H9 (cell line): ENCODE measurements around the gene ERC2. TPM values are rescaled to one million over a fixed set of nuclear protein-coding genes. Genes with fewer than 3 reads are reported as not detected.

Source experiments
- DNase-seq: peaks from one replicate; pipeline ENCODE4 v3.0.0-alpha.2; 2017
- H2AFZ ChIP-seq: one replicate; pipeline ENCODE4 v1.6.1; 2013; ENCODE audit warnings: mild to moderate bottlenecking, low read length, control low read depth, moderate library complexity
- H2AK5ac ChIP-seq: 2 replicates; pipeline ENCODE4 v1.6.1; 2013; ENCODE audit warnings: low read length, control low read depth, mixed read lengths; ENCODE audit not compliant: insufficient read length
- H2BK120ac ChIP-seq: one replicate; pipeline ENCODE4 v1.6.1; 2013; ENCODE audit warnings: low read depth, mild to moderate bottlenecking, low read length, control low read depth, inconsistent platforms; ENCODE audit not compliant: poor library complexity, severe bottlenecking
- H2BK12ac ChIP-seq: 2 replicates; pipeline ENCODE4 v1.6.1; 2013; ENCODE audit warnings: low read length, control low read depth, mixed read lengths, low read depth; ENCODE audit not compliant: insufficient read length
- H2BK15ac ChIP-seq: 2 replicates; pipeline ENCODE4 v1.6.1; 2013; ENCODE audit warnings: low read depth, low read length, control low read depth
- H2BK20ac ChIP-seq: one replicate; pipeline ENCODE4 v1.6.1; 2013; ENCODE audit warnings: low read depth, mild to moderate bottlenecking, low read length, control low read depth, inconsistent platforms; ENCODE audit not compliant: poor library complexity, severe bottlenecking
- H2BK5ac ChIP-seq: 2 replicates; pipeline ENCODE4 v1.6.1; 2013; ENCODE audit warnings: low read length, control low read depth, mixed read lengths; ENCODE audit not compliant: insufficient read length
- H3K14ac ChIP-seq: 2 replicates; pipeline ENCODE4 v1.6.1; 2013; ENCODE audit warnings: low read length, control low read depth; ENCODE audit not compliant: insufficient read depth
- H3K18ac ChIP-seq: 2 replicates; pipeline ENCODE4 v1.6.1; 2013; ENCODE audit warnings: low read depth, mild to moderate bottlenecking, mixed read lengths, low read length, control low read depth; ENCODE audit not compliant: insufficient read length
- H3K23ac ChIP-seq: 2 replicates; pipeline ENCODE4 v1.6.1; 2013; ENCODE audit warnings: low read length, control low read depth, mixed read lengths, low read depth; ENCODE audit not compliant: insufficient read length
- H3K23me2 ChIP-seq: 2 replicates; pipeline ENCODE4 v1.6.1; 2013; ENCODE audit warnings: low read depth, mild to moderate bottlenecking, mixed read lengths, low read length, control low read depth; ENCODE audit not compliant: insufficient read length, poor library complexity, severe bottlenecking
- H3K27ac ChIP-seq: 2 replicates; pipeline ENCODE4 v1.5.1; 2013; ENCODE audit warnings: low read length, control low read depth, mixed read lengths, low read depth; ENCODE audit not compliant: insufficient read length
- H3K27me3 ChIP-seq: 2 replicates; pipeline ENCODE4 v1.6.1; 2013; ENCODE audit warnings: low read length, control low read depth, inconsistent platforms; ENCODE audit not compliant: insufficient read depth
- H3K4ac ChIP-seq: 2 replicates; pipeline ENCODE4 v1.6.1; 2013; ENCODE audit warnings: low read depth, mild to moderate bottlenecking, control low read depth, inconsistent platforms, low read length, moderate library complexity
- H3K4me1 ChIP-seq: 2 replicates; pipeline ENCODE4 v1.6.1; 2013; ENCODE audit warnings: low read length, control low read depth, inconsistent platforms; ENCODE audit not compliant: insufficient read depth
- H3K4me2 ChIP-seq: 2 replicates; pipeline ENCODE4 v1.6.1; 2013; ENCODE audit warnings: low read length, control low read depth, mixed read lengths; ENCODE audit not compliant: insufficient read length, insufficient read depth
- H3K56ac ChIP-seq: 2 replicates; pipeline ENCODE4 v1.6.1; 2013; ENCODE audit warnings: low read depth, mild to moderate bottlenecking, mixed read lengths, low read length, control low read depth; ENCODE audit not compliant: insufficient read length
- H3K79me1 ChIP-seq: 2 replicates; pipeline ENCODE4 v1.6.1; 2013; ENCODE audit warnings: low read depth, mild to moderate bottlenecking, moderate library complexity, low read length, control low read depth, inconsistent platforms; ENCODE audit not compliant: insufficient read depth, poor library complexity, severe bottlenecking
- H3K79me2 ChIP-seq: 2 replicates; pipeline ENCODE4 v1.6.1; 2013; ENCODE audit warnings: low read length, control low read depth, inconsistent platforms; ENCODE audit not compliant: insufficient read depth
- H3K9ac ChIP-seq: 2 replicates; pipeline ENCODE4 v1.6.1; 2013; ENCODE audit warnings: low read length, control low read depth, mixed read lengths; ENCODE audit not compliant: insufficient read length; ENCODE audit errors: extremely low read depth
- H3K9me3 ChIP-seq: one replicate; pipeline ENCODE4 v1.6.1; 2013; ENCODE audit warnings: low read depth, low read length, inconsistent platforms; ENCODE audit not compliant: control insufficient read depth
- H3T11ph ChIP-seq: one replicate; pipeline ENCODE4 v1.6.1; 2013; ENCODE audit warnings: mild to moderate bottlenecking, low read length, control low read depth, inconsistent platforms
- H4K20me1 ChIP-seq: one replicate; pipeline ENCODE4 v1.6.1; 2013; ENCODE audit not compliant: control insufficient read depth, insufficient read length, insufficient read depth
- H4K5ac ChIP-seq: 2 replicates; pipeline ENCODE4 v1.6.1; 2013; ENCODE audit warnings: low read depth, mild to moderate bottlenecking, mixed read lengths, low read length, control low read depth; ENCODE audit not compliant: insufficient read length
- H4K8ac ChIP-seq: replicated peaks from 2 replicates; pipeline ENCODE4 v1.6.1; 2013; ENCODE audit warnings: low read length, control low read depth, mixed read lengths, low read depth; ENCODE audit not compliant: insufficient read length
- H4K91ac ChIP-seq: 2 replicates; pipeline ENCODE4 v1.6.1; 2013; ENCODE audit warnings: low read depth, mild to moderate bottlenecking, moderate library complexity, mixed read lengths, low read length, control low read depth; ENCODE audit not compliant: insufficient read length
- H3K27ac Mint-ChIP-seq, 3 experiments: 2 replicates in 2 of 3; 3 replicates in 1 of 3; pipeline ENCODE4 v1.8.0; 2020 to 2021; ENCODE audit warnings: mixed read lengths in 3 of 3, mild to moderate bottlenecking in 1 of 3, moderate library complexity in 1 of 3
- H3K27me3 Mint-ChIP-seq: 2 replicates; pipeline ENCODE4 v1.8.0; 2021; ENCODE audit warnings: low read depth, mild to moderate bottlenecking, moderate library complexity, mixed read lengths
- H3K36me3 Mint-ChIP-seq, 3 experiments: 2 replicates in 2 of 3; 3 replicates in 1 of 3; pipeline ENCODE4 v1.8.0; 2020 to 2021; ENCODE audit warnings: low read depth in 3 of 3, mixed read lengths in 3 of 3; ENCODE audit not compliant: insufficient read depth in 1 of 3
- H3K4me1 Mint-ChIP-seq, 2 experiments: 2 replicates each; pipeline ENCODE4 v1.8.0; 2020; ENCODE audit warnings: mixed read lengths in 2 of 2
- H3K4me3 Mint-ChIP-seq, 2 experiments: 2 replicates in 1 of 2; 3 replicates in 1 of 2; pipeline ENCODE4 v1.8.0; 2020 to 2021; ENCODE audit warnings: mild to moderate bottlenecking in 2 of 2, mixed read lengths in 2 of 2, moderate library complexity in 1 of 2
- H3K9me3 Mint-ChIP-seq, 2 experiments: 2 replicates in 1 of 2; 3 replicates in 1 of 2; pipeline ENCODE4 v1.8.0; 2020; ENCODE audit warnings: mild to moderate bottlenecking in 2 of 2, mixed read lengths in 2 of 2, moderate library complexity in 1 of 2
- WGBS: extraction: QIAGEN DNeasy Blood & Tissue Kit; methylation state at CpG from one replicate; pipeline ENCODE4 v1.1.7; 2013; ENCODE audit warnings: missing lambda C conversion rate, low lambda C conversion rate, mixed read lengths; ENCODE audit not compliant: insufficient read length; ENCODE audit errors: extremely low coverage; 5-methylcytosine and 5-hydroxymethylcytosine counted together
- total RNA-seq: library from RNA; stranded (reverse); gene quantifications from 2 replicates; pipeline ENCODE4 v1.2.1, GENCODE V29; 2021
- TF ChIP-seq, protein P1 (sequence below): fragments of 200-600 bp; sonication (generic); conservative IDR thresholded peaks from 3 replicates; pipeline ENCODE4 v1.8.0; 2021; ENCODE audit warnings: antibody characterized with exemption, mild to moderate bottlenecking

The ERC2 gene
- total RNA-seq, 1 experiment from 2014 or later = 15.4 TPM

DNA sequence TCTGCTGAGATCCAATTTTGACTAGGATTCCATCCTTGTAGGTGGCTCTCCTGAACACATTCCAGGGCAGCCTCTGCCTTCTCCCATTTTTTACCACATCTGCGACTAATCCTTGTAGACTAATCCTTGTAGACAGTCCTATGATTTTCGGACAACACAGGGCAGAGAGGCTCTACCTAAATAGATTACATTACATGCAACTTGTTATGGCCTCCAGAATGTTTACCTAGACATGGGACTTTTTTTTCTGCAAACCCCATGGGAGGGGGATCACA is 741.8 kb downstream of the ERC2 start:
- Histone ChIP-seq H3K4ac (no peak overlapping the region), H4K8ac (no peak overlapping the region), H2BK5ac (no peak overlapping the region), H2AFZ (no peak overlapping the region), H2AK5ac (no peak overlapping the region), H3K4me2 (no peak overlapping the region), H3K23ac (no peak overlapping the region), H3K27me3 (no peaks in the 10 kb centered on the region), H3K56ac (no peak overlapping the region), H3K9ac (no peak overlapping the region), H3K9me3 (no peaks in the 10 kb centered on the region), H3K27ac (no peak overlapping the region), H3K23me2 (no peaks in the 10 kb centered on the region), H3K14ac (no peak overlapping the region), H3K79me1 (no peaks in the 10 kb centered on the region), H3K79me2 (no peaks in the 10 kb centered on the region), H3K4me1 (peaks cover 4% of the 10 kb centered on the region; the same call in 1 of the 2 replicates), H4K5ac (no peak overlapping the region), H4K20me1 (no peaks in the 10 kb centered on the region), H3K18ac (no peak overlapping the region), H2BK12ac (no peak overlapping the region), H2BK120ac (no peak overlapping the region), H3T11ph (no peak overlapping the region), H2BK20ac (no peak overlapping the region), H4K91ac (no peak overlapping the region), H2BK15ac (no peak overlapping the region)
- no CpG with 5 or more reads among the region's 2 CpGs for WGBS
- Mint-ChIP-seq H3K36me3 (no peaks in the 10 kb centered on the region), H3K4me1 (peaks cover 37 to 39% of the 10 kb centered on the region in 2 experiments), H3K4me3 (no peak overlapping the region), H3K27ac (no peak overlapping the region), H3K9me3 (no peaks in the 10 kb centered on the region), H3K27me3 (no peaks in the 10 kb centered on the region)
- TF ChIP-seq, protein P1, sequence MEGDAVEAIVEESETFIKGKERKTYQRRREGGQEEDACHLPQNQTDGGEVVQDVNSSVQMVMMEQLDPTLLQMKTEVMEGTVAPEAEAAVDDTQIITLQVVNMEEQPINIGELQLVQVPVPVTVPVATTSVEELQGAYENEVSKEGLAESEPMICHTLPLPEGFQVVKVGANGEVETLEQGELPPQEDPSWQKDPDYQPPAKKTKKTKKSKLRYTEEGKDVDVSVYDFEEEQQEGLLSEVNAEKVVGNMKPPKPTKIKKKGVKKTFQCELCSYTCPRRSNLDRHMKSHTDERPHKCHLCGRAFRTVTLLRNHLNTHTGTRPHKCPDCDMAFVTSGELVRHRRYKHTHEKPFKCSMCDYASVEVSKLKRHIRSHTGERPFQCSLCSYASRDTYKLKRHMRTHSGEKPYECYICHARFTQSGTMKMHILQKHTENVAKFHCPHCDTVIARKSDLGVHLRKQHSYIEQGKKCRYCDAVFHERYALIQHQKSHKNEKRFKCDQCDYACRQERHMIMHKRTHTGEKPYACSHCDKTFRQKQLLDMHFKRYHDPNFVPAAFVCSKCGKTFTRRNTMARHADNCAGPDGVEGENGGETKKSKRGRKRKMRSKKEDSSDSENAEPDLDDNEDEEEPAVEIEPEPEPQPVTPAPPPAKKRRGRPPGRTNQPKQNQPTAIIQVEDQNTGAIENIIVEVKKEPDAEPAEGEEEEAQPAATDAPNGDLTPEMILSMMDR = no peak
- no peak for DNase-seq
